Measurements from ENCODE around the gene MGME1. TPM values are rescaled to one million over a fixed set of nuclear protein-coding genes. Genes with fewer than 3 reads are reported as not detected.

The MGME1 gene
- total and polyA plus RNA-seq, 9 of the 15 experiments (the other 6 are each of a cell fraction or from before 2014, with no cell fraction given): 13.4 to 45.1 (median 30.6) TPM

DNA sequence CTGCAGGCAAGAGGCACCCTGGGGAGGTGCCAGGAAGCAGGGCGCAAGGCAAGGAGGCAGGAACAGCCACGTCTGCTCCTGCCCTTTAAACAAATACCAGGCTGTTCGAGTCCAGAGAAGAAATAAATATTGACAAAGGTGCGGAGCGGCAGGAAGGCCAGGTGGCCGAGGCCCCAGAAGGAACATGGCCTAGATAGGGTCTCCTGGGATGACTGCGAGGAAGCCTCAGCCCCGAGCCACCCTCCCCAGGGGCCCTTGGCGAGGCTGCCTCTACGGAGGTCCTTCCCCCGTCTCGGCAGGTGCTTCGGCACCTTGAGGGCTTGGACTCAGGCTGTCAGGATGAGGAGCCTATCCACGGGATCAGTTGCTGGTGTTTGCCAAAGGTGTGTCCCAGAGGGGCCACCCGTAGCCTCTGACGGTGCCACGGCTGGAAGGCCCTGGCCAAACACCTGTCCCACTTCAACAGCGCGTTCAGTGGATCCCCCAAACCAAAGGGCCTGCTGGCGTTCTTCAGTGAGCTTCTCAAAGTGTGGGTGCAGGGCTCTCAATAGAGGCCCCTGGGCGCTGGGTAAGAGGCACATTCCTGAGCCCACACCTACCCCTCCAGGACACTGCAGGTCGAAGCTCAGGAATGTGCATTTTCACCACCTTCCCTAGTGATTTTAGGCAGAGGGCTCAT, 40.0 kb upstream of the MGME1 start (continued):
- TF ChIP-seq ZMIZ1 (IDR thresholded peaks at IDR 0.05; ENCODE audit: low read depth in 2 of 2, low read length in 2 of 2) (no peak), PML (IDR thresholded peaks at IDR 0.05; ENCODE audit: low read length) (no peak), SRSF1 (IDR thresholded peaks at IDR 0.05; ENCODE audit: low read depth, low read length) (no peak), CBX1 (IDR thresholded peaks at IDR 0.05; ENCODE audit: low read depth) (no peak)

GRCh38 chr20:17931513-17931912, 37.3 kb upstream of the MGME1 start:
- ATAC-seq: no peak
- DNase-seq (ENCODE audit: extremely low read depth in 1 of 4, low spot score in 3 of 4): no peak
- H2AFZ ChIP-seq (ENCODE audit: low read depth, low read length): no peak overlapping the region
- TF ChIP-seq ZNF232 (CRISPR knock-in tag; IDR thresholded peaks at IDR 0.05) (no peak), ZNF592 (IDR thresholded peaks at IDR 0.05) (no peak), BMI1 (IDR thresholded peaks at IDR 0.05; ENCODE audit: low read length) (no peak), ZBTB11 (CRISPR knock-in tag; IDR thresholded peaks at IDR 0.05) (no peak)
- H3K27me3 ChIP-seq (ENCODE audit: control insufficient read depth in 2 of 2, insufficient read depth in 2 of 2, low read length in 2 of 2): no peaks in the 10 kb centered on the region
- POLR2A ChIA-PET: no interaction called here
- intact Hi-C loops (cut with micrococcal nuclease) (no loop called here), in situ Hi-C loops (cut with MboI) (no loop called here)
- H3K9ac ChIP-seq (ENCODE audit: insufficient read depth in 1 of 2, low read depth in 2 of 2, low read length in 2 of 2): no peak overlapping the region
- no peak for FAIRE-seq
- H3K36me3 ChIP-seq (ENCODE audit: control insufficient read depth, insufficient read depth, low read length): no peaks in the 10 kb centered on the region
- CTCF ChIA-PET (ENCODE audit: low intra/inter-chr PET ratio): no interaction called here
- peaks cover 7 to 12% of the 10 kb centered on the region in 2 experiments; a peak in 4 of 5 replicates for H3K4me1 ChIP-seq (replicated peaks in 1 of 2; ENCODE audit: control insufficient read depth in 2 of 2, insufficient read depth in 2 of 2, low read length in 2 of 2)
- no peak overlapping the region for H3K27ac ChIP-seq (ENCODE audit: extremely low read depth, low read depth, low read length)
- WGBS (ENCODE audit: insufficient coverage, low coverage, missing lambda C conversion rate): 80% methylated on average over 1 of the region's 1 CpG
- H3K4me2 ChIP-seq (ENCODE audit: insufficient read depth, low read length): no peak overlapping the region
- H3K79me2 ChIP-seq (ENCODE audit: control insufficient read depth, insufficient read depth, low read length): no peaks in the 10 kb centered on the region
- H3K9me3 ChIP-seq (replicated peaks; ENCODE audit: control insufficient read depth, insufficient read depth, low read depth, low read length): no peaks in the 10 kb centered on the region
- no peak overlapping the region for H3K4me3 ChIP-seq
- H4K20me1 ChIP-seq (replicated peaks; ENCODE audit: control insufficient read depth, insufficient read depth, low read length): no peaks in the 10 kb centered on the region
- BruUV-seq (replicated peaks): no TSS peak
- H3K9me1 ChIP-seq (ENCODE audit: control insufficient read depth, insufficient read depth, low read length): no peaks in the 10 kb centered on the region
